Epithelial cell of esophagus (primary cell): Measurements from ENCODE around the gene SPPL2B.

Experiments
- DNase-seq: peaks from one replicate; pipeline ENCODE4 v3.0.0; 2010; ENCODE audit warnings: low read depth
- H3K4me3 ChIP-seq: 2 replicates; pipeline ENCODE4 v1.5.1; 2011; ENCODE audit warnings: mild to moderate bottlenecking, low read length, control low read depth
- TF ChIP-seq, protein P1 (sequence below): IDR thresholded peaks from 2 replicates; pipeline ENCODE4 v1.5.1; 2011; ENCODE audit warnings: low read depth, mild to moderate bottlenecking, low read length, control low read depth, inconsistent platforms; ENCODE audit not compliant: insufficient read depth; ENCODE audit errors: missing control alignments

Gene SPPL2B

DNA sequence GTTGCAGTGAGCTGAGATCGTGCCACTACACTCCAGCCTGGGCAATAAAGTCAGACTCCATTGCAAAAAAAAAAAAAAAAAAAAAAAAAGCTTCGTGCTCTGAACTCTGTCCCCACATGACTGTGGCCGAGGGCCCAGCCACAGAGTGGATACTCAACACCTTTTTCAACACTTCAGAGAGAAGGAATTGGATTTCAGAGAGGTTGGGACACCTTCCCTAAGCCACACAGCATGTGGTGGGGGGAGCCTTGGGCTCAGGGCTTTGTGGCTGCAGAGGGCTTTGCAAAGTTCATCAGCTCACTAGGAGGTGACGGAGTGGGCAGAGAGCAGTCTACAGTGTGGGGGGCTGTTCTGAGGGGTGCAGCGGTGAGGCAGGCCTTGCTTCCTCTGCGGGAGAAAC lies 9.6 kb upstream of the SPPL2B start:
- DNase-seq = no peak
- H3K4me3 ChIP-seq = no peak overlapping the region
- TF ChIP-seq, protein P1, sequence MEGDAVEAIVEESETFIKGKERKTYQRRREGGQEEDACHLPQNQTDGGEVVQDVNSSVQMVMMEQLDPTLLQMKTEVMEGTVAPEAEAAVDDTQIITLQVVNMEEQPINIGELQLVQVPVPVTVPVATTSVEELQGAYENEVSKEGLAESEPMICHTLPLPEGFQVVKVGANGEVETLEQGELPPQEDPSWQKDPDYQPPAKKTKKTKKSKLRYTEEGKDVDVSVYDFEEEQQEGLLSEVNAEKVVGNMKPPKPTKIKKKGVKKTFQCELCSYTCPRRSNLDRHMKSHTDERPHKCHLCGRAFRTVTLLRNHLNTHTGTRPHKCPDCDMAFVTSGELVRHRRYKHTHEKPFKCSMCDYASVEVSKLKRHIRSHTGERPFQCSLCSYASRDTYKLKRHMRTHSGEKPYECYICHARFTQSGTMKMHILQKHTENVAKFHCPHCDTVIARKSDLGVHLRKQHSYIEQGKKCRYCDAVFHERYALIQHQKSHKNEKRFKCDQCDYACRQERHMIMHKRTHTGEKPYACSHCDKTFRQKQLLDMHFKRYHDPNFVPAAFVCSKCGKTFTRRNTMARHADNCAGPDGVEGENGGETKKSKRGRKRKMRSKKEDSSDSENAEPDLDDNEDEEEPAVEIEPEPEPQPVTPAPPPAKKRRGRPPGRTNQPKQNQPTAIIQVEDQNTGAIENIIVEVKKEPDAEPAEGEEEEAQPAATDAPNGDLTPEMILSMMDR = no peak

DNA sequence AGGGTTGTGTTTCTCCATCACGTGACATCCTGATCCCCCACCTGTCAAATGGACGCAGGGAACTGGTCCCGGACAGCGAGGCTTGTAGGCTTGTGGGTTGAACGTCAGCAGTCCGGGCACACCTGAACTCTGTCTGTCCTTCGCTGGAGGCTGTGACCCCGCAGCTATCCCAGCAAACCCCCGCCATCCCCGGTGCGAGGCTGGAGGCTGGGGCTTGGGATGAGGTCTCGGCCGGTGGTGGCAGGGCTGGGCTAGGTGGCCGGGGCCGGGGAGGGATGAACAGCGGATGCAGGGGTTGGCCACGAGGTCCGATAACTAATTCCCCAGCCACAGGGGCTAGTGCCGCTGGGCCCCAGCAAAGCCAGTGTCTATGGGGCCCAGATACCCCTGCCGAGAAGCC lies 8.9 kb upstream of the SPPL2B start:
- no peak overlapping the region for H3K4me3 ChIP-seq
- no peak for DNase-seq
- TF ChIP-seq, protein P1 = no peak

DNA sequence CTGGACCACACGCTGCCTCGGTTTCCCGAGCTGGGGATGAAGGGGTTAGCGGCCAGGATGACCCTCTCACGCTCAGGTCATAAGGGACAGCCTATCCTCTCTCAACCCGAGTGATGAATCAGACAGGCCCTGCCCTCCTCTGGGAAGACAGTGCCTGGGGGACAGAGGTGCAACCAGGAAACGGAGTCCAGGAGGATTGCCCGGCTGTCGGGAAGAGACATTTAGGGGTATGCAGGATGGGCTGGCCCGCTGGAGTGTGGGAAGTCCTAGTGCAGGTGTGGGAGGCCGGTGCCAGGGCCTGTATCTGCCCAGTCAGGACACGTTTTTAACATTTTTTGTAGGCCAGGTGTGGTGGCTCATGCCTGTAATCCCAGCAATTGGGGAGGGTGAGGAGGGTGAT lies 8.4 kb upstream of the SPPL2B start:
- TF ChIP-seq, protein P1 = no peak
- H3K4me3 ChIP-seq = no peak overlapping the region
- DNase-seq = peak; percentile 68

DNA sequence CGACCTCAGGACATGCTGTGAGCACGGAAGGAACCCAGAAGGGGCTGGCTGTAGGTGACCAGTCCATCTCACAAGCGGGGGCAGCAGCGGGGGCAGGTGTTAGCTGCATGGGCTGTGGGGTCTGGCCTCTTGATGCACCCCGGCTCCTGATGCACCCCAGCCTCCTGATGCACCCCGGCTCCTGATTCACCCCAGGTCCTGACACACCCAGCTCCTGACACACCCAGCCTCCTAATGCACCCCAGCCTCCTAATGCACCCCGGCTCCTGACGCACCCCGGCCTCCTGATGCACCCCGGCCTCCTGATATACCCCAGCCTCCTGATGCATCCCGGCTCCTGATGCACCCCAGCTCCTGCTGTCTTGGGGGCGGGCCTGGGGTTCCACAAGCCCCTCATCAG lies 7.5 kb upstream of the SPPL2B start:
- no peak overlapping the region for H3K4me3 ChIP-seq
- DNase-seq = no peak
- TF ChIP-seq, protein P1 = no peak

DNA sequence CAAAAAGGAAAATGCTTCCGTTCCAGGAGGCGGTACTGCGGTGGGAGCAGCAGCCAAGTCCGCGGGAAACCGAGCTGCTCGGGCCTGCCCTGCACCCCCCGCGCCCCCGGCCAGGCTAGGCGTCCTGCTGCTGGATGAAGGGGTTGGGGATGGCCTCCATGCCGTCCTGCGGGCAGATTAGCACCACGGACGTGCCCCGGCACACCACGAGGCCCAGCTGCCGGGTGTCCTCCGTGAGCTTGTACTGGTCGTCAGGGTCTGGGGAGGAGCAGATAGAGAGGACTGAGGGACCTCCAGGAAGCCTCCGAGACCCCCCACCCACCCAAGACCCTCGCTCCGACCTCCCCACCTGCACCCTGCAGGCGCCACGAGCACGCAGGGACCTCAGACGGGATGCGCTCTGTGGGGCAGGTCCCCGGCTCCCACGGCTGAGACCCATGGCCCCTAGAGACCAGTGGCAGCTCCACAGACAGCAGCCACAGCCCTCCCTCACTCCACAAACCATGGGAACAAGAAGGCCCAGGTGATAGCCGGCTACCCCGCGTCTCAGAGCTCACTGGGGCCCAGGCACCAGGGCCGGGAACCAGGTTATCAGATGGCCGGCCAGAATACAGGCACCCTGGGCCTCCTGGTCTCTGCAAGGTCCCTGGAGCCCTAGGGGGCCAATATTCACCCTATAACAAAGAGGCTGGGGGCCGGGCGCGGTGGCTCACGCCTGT lies 6.8 kb upstream of the SPPL2B start:
- no peak overlapping the region for H3K4me3 ChIP-seq
- TF ChIP-seq, protein P1 = no peak
- no peak for DNase-seq

DNA sequence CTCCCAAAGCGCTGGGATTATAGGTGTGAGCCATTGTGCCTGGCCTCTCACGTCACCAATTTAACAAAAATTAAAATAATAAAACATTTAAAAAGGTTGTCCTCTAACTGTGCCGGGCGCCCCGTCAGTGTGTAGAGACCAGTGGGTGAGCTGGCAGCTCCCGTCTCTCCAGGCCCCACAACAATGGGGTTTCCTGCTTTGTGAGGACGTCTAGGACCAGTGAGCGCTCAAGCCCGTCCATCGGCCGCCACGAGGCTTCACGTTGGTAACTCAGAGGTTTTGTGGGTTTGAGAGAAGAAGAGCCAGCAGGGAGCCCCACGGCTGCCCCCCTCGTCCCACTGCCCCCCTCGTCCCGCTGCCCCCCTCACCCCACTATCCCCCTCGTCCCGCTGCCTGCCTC lies 4.8 kb upstream of the SPPL2B start:
- TF ChIP-seq, protein P1 = no peak
- DNase-seq = no peak
- no peak overlapping the region for H3K4me3 ChIP-seq
